Ascending aorta (tissue), 2 donors: ENCODE measurements around the gene SYT14. TPM values are rescaled to one million over a fixed set of nuclear protein-coding genes. Genes with fewer than 3 reads are reported as not detected.

Experiments
- DNase-seq, 2 donors: peaks; one replicate each; pipeline ENCODE4 v3.0.0-alpha.2; 2019; ENCODE audit warnings: low spot score in 2 of 2
- H3K27ac ChIP-seq, 2 donors: fragments of 200-600 bp; sonication (generic); one replicate each; pipeline ENCODE4 v1.5.1; 2016 to 2017; ENCODE audit warnings: mild to moderate bottlenecking in 1 of 2
- H3K27me3 ChIP-seq: fragments of 200-600 bp; sonication (generic); one replicate; pipeline ENCODE4 v1.5.1; 2017
- H3K36me3 ChIP-seq, 2 donors: fragments of 200-600 bp; sonication (generic); one replicate each; pipeline ENCODE4 v1.5.1; 2016
- H3K4me1 ChIP-seq, 2 donors: fragments of 200-600 bp; sonication (generic); one replicate each; pipeline ENCODE4 v1.5.1; 2016 to 2017; ENCODE audit warnings: mild to moderate bottlenecking in 1 of 2
- H3K4me3 ChIP-seq, 2 donors: fragments of 200-600 bp; sonication (generic); one replicate each; pipeline ENCODE4 v1.5.1; 2016 to 2017; ENCODE audit warnings: mild to moderate bottlenecking in 1 of 2
- H3K9me3 ChIP-seq, 2 donors: fragments of 200-600 bp; sonication (generic); one replicate each; pipeline ENCODE4 v1.5.1; 2016
- CTCF ChIP-seq, 3 experiments: fragments of 200-600 bp in 2 of 3; fragments of 450-650 bp in 1 of 3; sonication (generic) in 2 of 3; IDR thresholded peaks; one replicate each; pipeline ENCODE4 v1.5.1; 2016 to 2019; ENCODE audit warnings: antibody characterized with exemption in 3 of 3, mild to moderate bottlenecking in 1 of 3, moderate library complexity in 1 of 3
- intact Hi-C: fragments of 100-400 bp; cut with DNase I; formaldehyde crosslinking; loops from one replicate; pipeline ENCODE4 v1.15.1; 2023
- total RNA-seq: library from RNA; depleted of rRNA; stranded (reverse); fragments of >200 nt; gene quantifications from one replicate; pipeline ENCODE4 v1.1.0, GENCODE V29; 2016

SYT14 gene
- total RNA-seq, 1 donor from 2014 or later = not detected

- Histone ChIP-seq H3K4me1 (no peaks in the 10 kb centered on the region), H3K4me3 (no peak overlapping the region), H3K36me3 (no peaks in the 10 kb centered on the region), H3K27me3 (no peaks in the 10 kb centered on the region), H3K9me3 (no peaks in the 10 kb centered on the region), H3K27ac (no peak overlapping the region)
- no peak for TF ChIP-seq CTCF (IDR thresholded peaks at IDR 0.05)
- DNase-seq = no peak
- intact Hi-C loops = no loop called here
Observed at GRCh38 chr1:209926045-209926444, 12.0 kb upstream of the SYT14 start.

DNA sequence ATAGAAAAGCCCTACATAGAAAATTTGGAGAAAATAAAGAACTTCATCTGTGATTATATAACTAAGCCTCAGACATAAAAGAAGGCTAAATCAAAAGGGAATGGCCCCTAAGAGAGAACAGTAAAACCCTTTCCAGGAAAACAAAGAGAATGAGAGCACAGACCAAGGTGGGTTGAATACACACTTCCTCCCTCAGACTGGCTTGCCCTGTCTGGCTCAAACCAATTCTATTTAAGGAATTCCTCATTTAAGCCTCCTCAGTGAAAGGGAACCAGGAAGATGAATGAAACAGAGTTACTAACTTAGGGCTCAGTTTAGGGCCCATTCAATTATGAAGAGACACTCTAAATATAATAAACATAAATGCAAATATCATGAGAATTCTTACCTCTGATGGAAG, 10.6 kb upstream of the SYT14 start:
- no peak overlapping the region for H3K27ac ChIP-seq
- DNase-seq = no peak
- no peaks in the 10 kb centered on the region for H3K9me3 ChIP-seq
- no peak overlapping the region for H3K4me3 ChIP-seq
- H3K4me1 ChIP-seq = no peaks in the 10 kb centered on the region
- TF ChIP-seq CTCF (IDR thresholded peaks at IDR 0.05) = no peak
- H3K36me3 ChIP-seq = no peaks in the 10 kb centered on the region
- H3K27me3 ChIP-seq = no peaks in the 10 kb centered on the region
- intact Hi-C loops = no loop called here

GRCh38 chr1:209929751-209930150, 8.3 kb upstream of the SYT14 start:
- TF ChIP-seq CTCF (IDR thresholded peaks at IDR 0.05) = no peak
- intact Hi-C loops = no loop called here
- H3K4me3 ChIP-seq = no peak overlapping the region
- H3K27ac ChIP-seq = no peak overlapping the region
- no peaks in the 10 kb centered on the region for H3K4me1 ChIP-seq
- H3K36me3 ChIP-seq = no peaks in the 10 kb centered on the region
- no peak for DNase-seq
- H3K27me3 ChIP-seq = no peaks in the 10 kb centered on the region
- no peaks in the 10 kb centered on the region for H3K9me3 ChIP-seq

- Histone ChIP-seq H3K27ac (no peak overlapping the region), H3K9me3 (no peaks in the 10 kb centered on the region), H3K4me1 (no peaks in the 10 kb centered on the region), H3K27me3 (no peaks in the 10 kb centered on the region), H3K36me3 (no peaks in the 10 kb centered on the region), H3K4me3 (no peak overlapping the region)
- no peak for TF ChIP-seq CTCF (IDR thresholded peaks at IDR 0.05)
- DNase-seq = no peak
- intact Hi-C loops = no loop called here
Observed at GRCh38 chr1:209931141-209931540, 6.9 kb upstream of the SYT14 start.

GRCh38 chr1:209936125-209936524, 1.9 kb upstream of the SYT14 start:
- no peak overlapping the region for H3K27ac ChIP-seq
- H3K9me3 ChIP-seq = no peaks in the 10 kb centered on the region
- H3K4me1 ChIP-seq = no peaks in the 10 kb centered on the region
- intact Hi-C loops = no loop called here
- no peak for TF ChIP-seq CTCF (IDR thresholded peaks at IDR 0.05)
- no peak overlapping the region for H3K4me3 ChIP-seq
- DNase-seq = no peak
- no peaks in the 10 kb centered on the region for H3K36me3 ChIP-seq
- H3K27me3 ChIP-seq = no peaks in the 10 kb centered on the region

- Histone ChIP-seq H3K36me3 (no peaks in the 10 kb centered on the region), H3K27ac (no peak overlapping the region), H3K4me3 (no peak overlapping the region), H3K9me3 (no peaks in the 10 kb centered on the region), H3K4me1 (no peaks in the 10 kb centered on the region), H3K27me3 (no peaks in the 10 kb centered on the region)
- intact Hi-C loops = no loop called here
- DNase-seq = no peak
- TF ChIP-seq CTCF (IDR thresholded peaks at IDR 0.05) = no peak
Observed at GRCh38 chr1:209945377-209945776, 7.4 kb downstream of the SYT14 start.
